ENCODE results near the gene PARD3B.

The PARD3B gene

GRCh38 chr2:204590063-204590462, 44.8 kb downstream of the PARD3B start:
- DNase-seq: no peak

GRCh38 chr2:204591225-204591624, 46.0 kb downstream of the PARD3B start:
- no peak for DNase-seq

- DNase-seq: no peak
Measured at GRCh38 chr2:204604061-204604460, 58.8 kb downstream of the PARD3B start.

GRCh38 chr2:204608237-204608939, 63.1 kb downstream of the PARD3B start:
- DNase-seq: no peak

- DNase-seq: no peak
Measured at GRCh38 chr2:204611017-204611631, 65.8 kb downstream of the PARD3B start.

- DNase-seq: no peak
Measured at GRCh38 chr2:204611764-204612163, 66.5 kb downstream of the PARD3B start.

- no peak for DNase-seq
Measured at GRCh38 chr2:204613635-204614034, 68.4 kb downstream of the PARD3B start.

- no peak for DNase-seq
Measured at GRCh38 chr2:204615456-204615855, 70.2 kb downstream of the PARD3B start.

- peak; percentile 13 for DNase-seq
Measured at GRCh38 chr2:204625135-204625534, 79.9 kb downstream of the PARD3B start.

GRCh38 chr2:204628926-204629712, 83.8 kb downstream of the PARD3B start:
- DNase-seq: peak; percentile 43

GRCh38 chr2:204632410-204632809, 87.1 kb downstream of the PARD3B start:
- no peak for DNase-seq

GRCh38 chr2:204634564-204634963, 89.3 kb downstream of the PARD3B start:
- no peak for DNase-seq

- DNase-seq: no peak
Measured at GRCh38 chr2:204635478-204635877, 90.2 kb downstream of the PARD3B start.

- no peak for DNase-seq
Measured at GRCh38 chr2:204638471-204639194, 93.4 kb downstream of the PARD3B start.

- no peak for DNase-seq
Measured at GRCh38 chr2:204643326-204643725, 98.1 kb downstream of the PARD3B start.

GRCh38 chr2:204645018-204645773, 99.9 kb downstream of the PARD3B start:
- no peak for DNase-seq

GRCh38 chr2:204647626-204648025, 102.4 kb downstream of the PARD3B start:
- no peak for DNase-seq

- DNase-seq: no peak
Measured at GRCh38 chr2:204650611-204651010, 105.3 kb downstream of the PARD3B start.

GRCh38 chr2:204652063-204652462, 106.8 kb downstream of the PARD3B start:
- DNase-seq: no peak

- DNase-seq: no peak
Measured at GRCh38 chr2:204654669-204655068, 109.4 kb downstream of the PARD3B start.

GRCh38 chr2:204655101-204655500, 109.8 kb downstream of the PARD3B start:
- no peak for DNase-seq

GRCh38 chr2:204655626-204656025, 110.4 kb downstream of the PARD3B start:
- DNase-seq: no peak

GRCh38 chr2:204657024-204657423, 111.7 kb downstream of the PARD3B start:
- no peak for DNase-seq

All from DMS153 (cell line).